MM.1S (cell line): ENCODE measurements around the gene RABGAP1L.

Source experiments
- DNase-seq: peaks from one replicate; pipeline ENCODE4 v3.0.0-alpha.2; 2015
- H2AFZ ChIP-seq: fragments of 300-600 bp; sonication (generic); 2 replicates; pipeline ENCODE4 v1.6.0; 2016; ENCODE audit warnings: antibody characterized with exemption, low read length
- H3F3A ChIP-seq: fragments of 300-600 bp; sonication (generic); 2 replicates; pipeline ENCODE4 v1.6.1; 2016; ENCODE audit warnings: mild to moderate bottlenecking, antibody characterized with exemption, low read length, moderate library complexity, mixed read lengths; ENCODE audit not compliant: insufficient read depth
- H3K27ac ChIP-seq: fragments of 300-600 bp; sonication (generic); 2 replicates; pipeline ENCODE4 v1.5.1; 2016; ENCODE audit warnings: mild to moderate bottlenecking, low read length
- H3K27me3 ChIP-seq: fragments of 300-600 bp; sonication (generic); replicated peaks from 2 replicates; pipeline ENCODE4 v1.6.0; 2016; ENCODE audit warnings: low read length; ENCODE audit not compliant: insufficient read depth
- H3K36me3 ChIP-seq: fragments of 300-600 bp; sonication (generic); replicated peaks from 2 replicates; pipeline ENCODE4 v1.6.1; 2016; ENCODE audit warnings: mild to moderate bottlenecking, low read length, mixed read lengths; ENCODE audit not compliant: insufficient read depth
- H3K4me1 ChIP-seq: fragments of 300-600 bp; sonication (generic); 2 replicates; pipeline ENCODE4 v1.6.1; 2016; ENCODE audit warnings: low read length, mixed read lengths
- H3K4me2 ChIP-seq: fragments of 300-600 bp; sonication (generic); 2 replicates; pipeline ENCODE4 v1.6.0; 2016; ENCODE audit warnings: low read depth, low read length
- H3K4me3 ChIP-seq: fragments of 300-600 bp; sonication (generic); 2 replicates; pipeline ENCODE4 v1.5.1; 2016; ENCODE audit warnings: low read length, mixed read lengths
- H3K79me2 ChIP-seq: fragments of 300-600 bp; sonication (generic); 2 replicates; pipeline ENCODE4 v1.6.1; 2016; ENCODE audit warnings: mixed run types, low read length, mixed read lengths
- H3K9ac ChIP-seq: fragments of 300-600 bp; sonication (generic); 2 replicates; pipeline ENCODE4 v1.6.1; 2016; ENCODE audit warnings: low read length, mixed read lengths
- H3K9me2 ChIP-seq: fragments of 300-600 bp; sonication (generic); replicated peaks from 2 replicates; pipeline ENCODE4 v1.6.1; 2016; ENCODE audit warnings: mild to moderate bottlenecking, low read length, mixed read lengths; ENCODE audit not compliant: insufficient read depth
- H3K9me3 ChIP-seq: fragments of 300-600 bp; sonication (generic); replicated peaks from 2 replicates; pipeline ENCODE4 v1.6.1; 2016; ENCODE audit warnings: mild to moderate bottlenecking, low read length, mixed read lengths; ENCODE audit not compliant: insufficient read depth
- H4K20me1 ChIP-seq: fragments of 300-600 bp; sonication (generic); 2 replicates; pipeline ENCODE4 v1.6.1; 2016; ENCODE audit warnings: mild to moderate bottlenecking, low read length, moderate library complexity, mixed read lengths; ENCODE audit not compliant: insufficient read depth
- CTCF ChIP-seq: fragments of 300-600 bp; sonication (generic); IDR thresholded peaks from 2 replicates; pipeline ENCODE4 v1.5.1; 2016; ENCODE audit warnings: antibody characterized with exemption, low read length, mixed read lengths
- EZH2 ChIP-seq: fragments of 300-600 bp; sonication (generic); optimal IDR thresholded peaks from 2 replicates; pipeline ENCODE3; 2017; ENCODE audit warnings: low read depth, mild to moderate bottlenecking, antibody characterized with exemption, low read length, mixed read lengths
- EZH2phosphoT487 ChIP-seq: fragments of 300-600 bp; sonication (generic); IDR thresholded peaks from 2 replicates; pipeline ENCODE4 v1.6.1; 2018; ENCODE audit warnings: antibody characterized with exemption, low read length

RABGAP1L gene

GRCh38 chr1:174689524-174689923 lies 530.2 kb downstream of the RABGAP1L start:
- Histone ChIP-seq H3K4me3 (no peak overlapping the region), H3K9me3 (no peaks in the 10 kb centered on the region), H3K27me3 (no peaks in the 10 kb centered on the region), H4K20me1 (no peaks in the 10 kb centered on the region), H3K79me2 (no peaks in the 10 kb centered on the region), H3K9ac (no peak overlapping the region), H3K4me2 (no peak overlapping the region), H3K27ac (no peak overlapping the region), H2AFZ (no peak overlapping the region), H3F3A (no peaks in the 10 kb centered on the region), H3K36me3 (no peaks in the 10 kb centered on the region), H3K9me2 (no peaks in the 10 kb centered on the region), H3K4me1 (no peaks in the 10 kb centered on the region)
- DNase-seq, result no peak
- TF ChIP-seq EZH2phosphoT487 (no peak), CTCF (no peak), EZH2 (no peak)

GRCh38 chr1:174690266-174690665 lies 530.9 kb downstream of the RABGAP1L start:
- no peaks in the 10 kb centered on the region for H3K4me1 ChIP-seq
- H3K27ac ChIP-seq, result no peak overlapping the region
- H3K9ac ChIP-seq, result no peak overlapping the region
- H2AFZ ChIP-seq, result no peak overlapping the region
- no peak overlapping the region for H3K4me3 ChIP-seq
- H3K27me3 ChIP-seq, result no peaks in the 10 kb centered on the region
- H3K4me2 ChIP-seq, result no peak overlapping the region
- no peaks in the 10 kb centered on the region for H4K20me1 ChIP-seq
- H3K9me3 ChIP-seq, result no peaks in the 10 kb centered on the region
- H3K36me3 ChIP-seq, result no peaks in the 10 kb centered on the region
- no peaks in the 10 kb centered on the region for H3K79me2 ChIP-seq
- H3K9me2 ChIP-seq, result no peaks in the 10 kb centered on the region
- TF ChIP-seq EZH2phosphoT487 (no peak), CTCF (no peak), EZH2 (no peak)
- DNase-seq, result no peak
- no peaks in the 10 kb centered on the region for H3F3A ChIP-seq

GRCh38 chr1:174692313-174692712 lies 533.0 kb downstream of the RABGAP1L start:
- Histone ChIP-seq H3K4me2 (no peak overlapping the region), H3K36me3 (no peaks in the 10 kb centered on the region), H3K9me2 (no peaks in the 10 kb centered on the region), H4K20me1 (no peaks in the 10 kb centered on the region), H3K9ac (no peak overlapping the region), H2AFZ (no peak overlapping the region), H3K4me3 (no peak overlapping the region), H3K27ac (no peak overlapping the region), H3K27me3 (no peaks in the 10 kb centered on the region), H3K4me1 (no peaks in the 10 kb centered on the region), H3K9me3 (no peaks in the 10 kb centered on the region), H3F3A (no peaks in the 10 kb centered on the region), H3K79me2 (no peaks in the 10 kb centered on the region)
- TF ChIP-seq CTCF (no peak), EZH2 (no peak), EZH2phosphoT487 (no peak)
- no peak for DNase-seq
